Suprapubic skin (tissue), 3 donors: Measurements from ENCODE around the gene MYMK.

Experiments used
- POLR2A ChIP-seq, 2 donors: fragments of 450-650 bp; IDR thresholded peaks; one replicate each; pipeline ENCODE4 v1.6.1; 2017; ENCODE audit warnings: antibody characterized with exemption in 2 of 2, mild to moderate bottlenecking in 2 of 2, moderate library complexity in 2 of 2
- TF ChIP-seq, protein P1 (sequence below), 2 donors: fragments of 200-600 bp in 1 of 2; fragments of 450-650 bp in 1 of 2; sonication (generic) in 1 of 2; IDR thresholded peaks; one replicate each; pipeline ENCODE4 v1.5.1; 2016 to 2019; ENCODE audit warnings: antibody characterized with exemption in 2 of 2, mild to moderate bottlenecking in 1 of 2, moderate library complexity in 1 of 2

DNA sequence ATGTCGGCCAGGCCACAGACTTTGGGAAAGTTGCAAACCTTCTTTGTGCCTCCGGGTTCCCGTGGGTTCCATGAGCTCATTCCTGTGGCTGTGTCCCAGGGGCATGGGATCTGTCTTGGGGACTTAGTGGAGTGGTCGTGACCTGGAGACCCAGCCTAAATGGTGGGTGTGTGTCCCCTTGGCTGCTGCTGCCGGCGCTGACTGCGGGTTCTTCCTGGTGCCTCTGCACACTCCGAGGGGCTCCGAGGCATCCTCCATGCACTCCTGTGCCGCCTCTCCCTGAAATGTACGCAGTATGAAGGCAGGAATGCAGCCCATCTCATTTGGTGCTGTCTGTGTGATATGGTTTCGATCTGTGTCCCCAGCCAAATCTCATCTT is 24.9 kb downstream of the MYMK start:
- TF ChIP-seq POLR2A (IDR thresholded peaks at IDR 0.05): no peak
- TF ChIP-seq, protein P1, sequence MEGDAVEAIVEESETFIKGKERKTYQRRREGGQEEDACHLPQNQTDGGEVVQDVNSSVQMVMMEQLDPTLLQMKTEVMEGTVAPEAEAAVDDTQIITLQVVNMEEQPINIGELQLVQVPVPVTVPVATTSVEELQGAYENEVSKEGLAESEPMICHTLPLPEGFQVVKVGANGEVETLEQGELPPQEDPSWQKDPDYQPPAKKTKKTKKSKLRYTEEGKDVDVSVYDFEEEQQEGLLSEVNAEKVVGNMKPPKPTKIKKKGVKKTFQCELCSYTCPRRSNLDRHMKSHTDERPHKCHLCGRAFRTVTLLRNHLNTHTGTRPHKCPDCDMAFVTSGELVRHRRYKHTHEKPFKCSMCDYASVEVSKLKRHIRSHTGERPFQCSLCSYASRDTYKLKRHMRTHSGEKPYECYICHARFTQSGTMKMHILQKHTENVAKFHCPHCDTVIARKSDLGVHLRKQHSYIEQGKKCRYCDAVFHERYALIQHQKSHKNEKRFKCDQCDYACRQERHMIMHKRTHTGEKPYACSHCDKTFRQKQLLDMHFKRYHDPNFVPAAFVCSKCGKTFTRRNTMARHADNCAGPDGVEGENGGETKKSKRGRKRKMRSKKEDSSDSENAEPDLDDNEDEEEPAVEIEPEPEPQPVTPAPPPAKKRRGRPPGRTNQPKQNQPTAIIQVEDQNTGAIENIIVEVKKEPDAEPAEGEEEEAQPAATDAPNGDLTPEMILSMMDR (IDR thresholded peaks at IDR 0.05): no peak
